HepG2 (cell line): Measurements from ENCODE around the gene ACRBP. TPM values are rescaled to one million over a fixed set of nuclear protein-coding genes. Genes with fewer than 3 reads are reported as not detected.

ENCODE experiments used
- HNF4A ChIP-seq: sonication (generic); formaldehyde crosslinking; IDR thresholded peaks from 2 replicates; pipeline ENCODE4 v1.4.0; 2020; ENCODE audit warnings: missing genetic modification reagents
- HNRNPL ChIP-seq: fragments of 200-400 bp; formaldehyde crosslinking; IDR thresholded peaks from 2 replicates; pipeline ENCODE4 v1.6.1; 2017; ENCODE audit warnings: mild to moderate bottlenecking, low read depth, low read length
- MTA1 ChIP-seq: sonication (generic); formaldehyde crosslinking; IDR thresholded peaks from 2 replicates; pipeline ENCODE4 v1.4.0; 2020; ENCODE audit warnings: missing genetic modification reagents, mild to moderate bottlenecking, borderline replicate concordance
- MTF2 ChIP-seq: sonication (generic); formaldehyde crosslinking; IDR thresholded peaks from 2 replicates; pipeline ENCODE4 v1.5.0; 2020; ENCODE audit warnings: missing genetic modification reagents, borderline replicate concordance
- SOX5 ChIP-seq: IDR thresholded peaks from 2 replicates; pipeline ENCODE4 v1.6.1; 2016; ENCODE audit warnings: borderline replicate concordance
- TCF12 ChIP-seq, 2 experiments: fragments of 450-650 bp in 1 of 2; sonication (generic) in 1 of 2; formaldehyde crosslinking in 1 of 2; IDR thresholded peaks; 2 replicates each; pipeline versions ENCODE4 v1.6.1 to v1.8.0; 2017 to 2022; ENCODE audit warnings: antibody characterized with exemption in 1 of 2, mild to moderate bottlenecking in 1 of 2, missing genetic modification reagents in 1 of 2, moderate library complexity in 1 of 2
- WIZ ChIP-seq: sonication (generic); formaldehyde crosslinking; IDR thresholded peaks from 2 replicates; pipeline ENCODE4 v1.5.1; 2020; ENCODE audit warnings: mild to moderate bottlenecking, missing genetic modification reagents
- ZBTB38 ChIP-seq: sonication (generic); formaldehyde crosslinking; IDR thresholded peaks from 2 replicates; pipeline ENCODE4 v1.5.1; 2020; ENCODE audit warnings: mild to moderate bottlenecking, missing genetic modification reagents
- ZFP91 ChIP-seq: sonication (generic); formaldehyde crosslinking; IDR thresholded peaks from 2 replicates; pipeline ENCODE4 v1.9.0; 2022; ENCODE audit warnings: missing genetic modification reagents, mild to moderate bottlenecking, borderline replicate concordance
- ZFY ChIP-seq: sonication (generic); formaldehyde crosslinking; IDR thresholded peaks from 2 replicates; pipeline ENCODE4 v1.4.0; 2020; ENCODE audit warnings: missing genetic modification reagents
- ZNF503 ChIP-seq: sonication (generic); formaldehyde crosslinking; IDR thresholded peaks from 2 replicates; pipeline ENCODE4 v1.4.0; 2020; ENCODE audit warnings: missing genetic modification reagents
- ZSCAN9 ChIP-seq: IDR thresholded peaks from 2 replicates; pipeline ENCODE4 v1.6.1; 2016; ENCODE audit warnings: borderline replicate concordance
- polyA plus RNA-seq, 8 experiments: library from polyadenylated mRNA; depleted of rRNA in 3 of 8; stranded (reverse) in 7 of 8; unstranded in 1 of 8; fragments of >200 nt; fragmentation: Illumina TruSeq in 4 of 8; extraction: Trizol in 4 of 8; gene quantifications; 2 replicates each; pipeline versions ENCODE4 v1.2.1 to v1.2.3, GENCODE V29; 2011 to 2016; ENCODE audit warnings: low read depth in 4 of 8, missing spikeins in 1 of 8, mixed read lengths in 1 of 8; ENCODE audit not compliant: insufficient read depth in 1 of 8
- total RNA-seq, 5 experiments: library from RNA; depleted of rRNA; stranded (reverse); fragments of >200 nt; fragmentation: Illumina TruSeq; extraction: Trizol; gene quantifications; 2 replicates each; pipeline ENCODE4 v1.2.3, GENCODE V29; 2016; ENCODE audit warnings: low read depth in 1 of 5
- TF ChIP-seq, protein P1 (sequence below): sonication (generic); formaldehyde crosslinking; IDR thresholded peaks from 2 replicates; pipeline ENCODE4 v1.4.0; 2020; ENCODE audit warnings: missing genetic modification reagents
- TF ChIP-seq, protein P2 (sequence below): sonication (generic); formaldehyde crosslinking; IDR thresholded peaks from 2 replicates; pipeline ENCODE4 v1.4.0; 2020; ENCODE audit warnings: mild to moderate bottlenecking, missing genetic modification reagents, borderline replicate concordance

ACRBP gene
- total and polyA plus RNA-seq, 2 of the 13 experiments (the other 11 are each of a cell fraction or from before 2014, with no cell fraction given) = 0.46 TPM; not detected in 1

GRCh38 chr12:6613776-6614512 lies 33.3 kb downstream of the ACRBP start (continued):
- TF ChIP-seq TCF12 (IDR thresholded peaks at IDR 0.05) = no peak
- 0 out of 2 replicates have a peak, but pooled peaks have one; percentile 11 for TF ChIP-seq TCF12 (CRISPR knock-in tag; IDR thresholded peaks at IDR 0.05)
- peak; percentile 25; the same call in 1 of the 2 replicates for TF ChIP-seq SOX5
- TF ChIP-seq, protein P1, sequence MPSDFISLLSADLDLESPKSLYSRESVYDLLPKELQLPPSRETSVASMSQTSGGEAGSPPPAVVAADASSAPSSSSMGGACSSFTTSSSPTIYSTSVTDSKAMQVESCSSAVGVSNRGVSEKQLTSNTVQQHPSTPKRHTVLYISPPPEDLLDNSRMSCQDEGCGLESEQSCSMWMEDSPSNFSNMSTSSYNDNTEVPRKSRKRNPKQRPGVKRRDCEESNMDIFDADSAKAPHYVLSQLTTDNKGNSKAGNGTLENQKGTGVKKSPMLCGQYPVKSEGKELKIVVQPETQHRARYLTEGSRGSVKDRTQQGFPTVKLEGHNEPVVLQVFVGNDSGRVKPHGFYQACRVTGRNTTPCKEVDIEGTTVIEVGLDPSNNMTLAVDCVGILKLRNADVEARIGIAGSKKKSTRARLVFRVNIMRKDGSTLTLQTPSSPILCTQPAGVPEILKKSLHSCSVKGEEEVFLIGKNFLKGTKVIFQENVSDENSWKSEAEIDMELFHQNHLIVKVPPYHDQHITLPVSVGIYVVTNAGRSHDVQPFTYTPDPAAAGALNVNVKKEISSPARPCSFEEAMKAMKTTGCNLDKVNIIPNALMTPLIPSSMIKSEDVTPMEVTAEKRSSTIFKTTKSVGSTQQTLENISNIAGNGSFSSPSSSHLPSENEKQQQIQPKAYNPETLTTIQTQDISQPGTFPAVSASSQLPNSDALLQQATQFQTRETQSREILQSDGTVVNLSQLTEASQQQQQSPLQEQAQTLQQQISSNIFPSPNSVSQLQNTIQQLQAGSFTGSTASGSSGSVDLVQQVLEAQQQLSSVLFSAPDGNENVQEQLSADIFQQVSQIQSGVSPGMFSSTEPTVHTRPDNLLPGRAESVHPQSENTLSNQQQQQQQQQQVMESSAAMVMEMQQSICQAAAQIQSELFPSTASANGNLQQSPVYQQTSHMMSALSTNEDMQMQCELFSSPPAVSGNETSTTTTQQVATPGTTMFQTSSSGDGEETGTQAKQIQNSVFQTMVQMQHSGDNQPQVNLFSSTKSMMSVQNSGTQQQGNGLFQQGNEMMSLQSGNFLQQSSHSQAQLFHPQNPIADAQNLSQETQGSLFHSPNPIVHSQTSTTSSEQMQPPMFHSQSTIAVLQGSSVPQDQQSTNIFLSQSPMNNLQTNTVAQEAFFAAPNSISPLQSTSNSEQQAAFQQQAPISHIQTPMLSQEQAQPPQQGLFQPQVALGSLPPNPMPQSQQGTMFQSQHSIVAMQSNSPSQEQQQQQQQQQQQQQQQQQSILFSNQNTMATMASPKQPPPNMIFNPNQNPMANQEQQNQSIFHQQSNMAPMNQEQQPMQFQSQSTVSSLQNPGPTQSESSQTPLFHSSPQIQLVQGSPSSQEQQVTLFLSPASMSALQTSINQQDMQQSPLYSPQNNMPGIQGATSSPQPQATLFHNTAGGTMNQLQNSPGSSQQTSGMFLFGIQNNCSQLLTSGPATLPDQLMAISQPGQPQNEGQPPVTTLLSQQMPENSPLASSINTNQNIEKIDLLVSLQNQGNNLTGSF (CRISPR knock-in tag) = no peak
- no peak for TF ChIP-seq ZNF503
- TF ChIP-seq ZBTB38 (CRISPR knock-in tag) = peak; percentile 62; the same call in 1 of the 2 replicates
- TF ChIP-seq HNRNPL = 0 out of 2 replicates have a peak, but pooled peaks have one; percentile 31
- peak; percentile 7; the same call in 1 of the 2 replicates for TF ChIP-seq HNF4A (CRISPR knock-in tag)
- TF ChIP-seq MTA1 (CRISPR knock-in tag) = peak; percentile 58; the same call in 1 of the 2 replicates
- TF ChIP-seq, protein P2, sequence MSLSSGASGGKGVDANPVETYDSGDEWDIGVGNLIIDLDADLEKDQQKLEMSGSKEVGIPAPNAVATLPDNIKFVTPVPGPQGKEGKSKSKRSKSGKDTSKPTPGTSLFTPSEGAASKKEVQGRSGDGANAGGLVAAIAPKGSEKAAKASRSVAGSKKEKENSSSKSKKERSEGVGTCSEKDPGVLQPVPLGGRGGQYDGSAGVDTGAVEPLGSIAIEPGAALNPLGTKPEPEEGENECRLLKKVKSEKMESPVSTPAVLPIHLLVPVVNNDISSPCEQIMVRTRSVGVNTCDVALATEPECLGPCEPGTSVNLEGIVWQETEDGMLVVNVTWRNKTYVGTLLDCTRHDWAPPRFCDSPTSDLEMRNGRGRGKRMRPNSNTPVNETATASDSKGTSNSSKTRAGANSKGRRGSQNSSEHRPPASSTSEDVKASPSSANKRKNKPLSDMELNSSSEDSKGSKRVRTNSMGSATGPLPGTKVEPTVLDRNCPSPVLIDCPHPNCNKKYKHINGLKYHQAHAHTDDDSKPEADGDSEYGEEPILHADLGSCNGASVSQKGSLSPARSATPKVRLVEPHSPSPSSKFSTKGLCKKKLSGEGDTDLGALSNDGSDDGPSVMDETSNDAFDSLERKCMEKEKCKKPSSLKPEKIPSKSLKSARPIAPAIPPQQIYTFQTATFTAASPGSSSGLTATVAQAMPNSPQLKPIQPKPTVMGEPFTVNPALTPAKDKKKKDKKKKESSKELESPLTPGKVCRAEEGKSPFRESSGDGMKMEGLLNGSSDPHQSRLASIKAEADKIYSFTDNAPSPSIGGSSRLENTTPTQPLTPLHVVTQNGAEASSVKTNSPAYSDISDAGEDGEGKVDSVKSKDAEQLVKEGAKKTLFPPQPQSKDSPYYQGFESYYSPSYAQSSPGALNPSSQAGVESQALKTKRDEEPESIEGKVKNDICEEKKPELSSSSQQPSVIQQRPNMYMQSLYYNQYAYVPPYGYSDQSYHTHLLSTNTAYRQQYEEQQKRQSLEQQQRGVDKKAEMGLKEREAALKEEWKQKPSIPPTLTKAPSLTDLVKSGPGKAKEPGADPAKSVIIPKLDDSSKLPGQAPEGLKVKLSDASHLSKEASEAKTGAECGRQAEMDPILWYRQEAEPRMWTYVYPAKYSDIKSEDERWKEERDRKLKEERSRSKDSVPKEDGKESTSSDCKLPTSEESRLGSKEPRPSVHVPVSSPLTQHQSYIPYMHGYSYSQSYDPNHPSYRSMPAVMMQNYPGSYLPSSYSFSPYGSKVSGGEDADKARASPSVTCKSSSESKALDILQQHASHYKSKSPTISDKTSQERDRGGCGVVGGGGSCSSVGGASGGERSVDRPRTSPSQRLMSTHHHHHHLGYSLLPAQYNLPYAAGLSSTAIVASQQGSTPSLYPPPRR (CRISPR knock-in tag) = peak; percentile 49; the same call in 1 of the 2 replicates
- TF ChIP-seq ZFP91 (CRISPR knock-in tag) = peak; percentile 66
- no peak for TF ChIP-seq MTF2 (CRISPR knock-in tag)
- no peak for TF ChIP-seq ZSCAN9 (CRISPR knock-in tag)
- TF ChIP-seq WIZ = peak; percentile 57; the same call in 1 of the 2 replicates
- TF ChIP-seq ZFY (CRISPR knock-in tag) = peak; percentile 91
